NCI-H748 (cell line): ENCODE measurements around the gene ZNF211.
A peak's percentile ranks its signal among the peaks of the same experiment; 100 is the strongest.

ENCODE experiments used
- DNase-seq: peaks from one replicate; lab custom pipeline; 2025; ENCODE audit not compliant: unreplicated experiment; lab: John Stamatoyannopoulos, UW

ZNF211 gene

GRCh38 chr19:57655443-57655842, 22.5 kb downstream of the ZNF211 start:
- DNase-seq = no peak

GRCh38 chr19:57656346-57656745, 23.4 kb downstream of the ZNF211 start:
- no peak for DNase-seq

DNA sequence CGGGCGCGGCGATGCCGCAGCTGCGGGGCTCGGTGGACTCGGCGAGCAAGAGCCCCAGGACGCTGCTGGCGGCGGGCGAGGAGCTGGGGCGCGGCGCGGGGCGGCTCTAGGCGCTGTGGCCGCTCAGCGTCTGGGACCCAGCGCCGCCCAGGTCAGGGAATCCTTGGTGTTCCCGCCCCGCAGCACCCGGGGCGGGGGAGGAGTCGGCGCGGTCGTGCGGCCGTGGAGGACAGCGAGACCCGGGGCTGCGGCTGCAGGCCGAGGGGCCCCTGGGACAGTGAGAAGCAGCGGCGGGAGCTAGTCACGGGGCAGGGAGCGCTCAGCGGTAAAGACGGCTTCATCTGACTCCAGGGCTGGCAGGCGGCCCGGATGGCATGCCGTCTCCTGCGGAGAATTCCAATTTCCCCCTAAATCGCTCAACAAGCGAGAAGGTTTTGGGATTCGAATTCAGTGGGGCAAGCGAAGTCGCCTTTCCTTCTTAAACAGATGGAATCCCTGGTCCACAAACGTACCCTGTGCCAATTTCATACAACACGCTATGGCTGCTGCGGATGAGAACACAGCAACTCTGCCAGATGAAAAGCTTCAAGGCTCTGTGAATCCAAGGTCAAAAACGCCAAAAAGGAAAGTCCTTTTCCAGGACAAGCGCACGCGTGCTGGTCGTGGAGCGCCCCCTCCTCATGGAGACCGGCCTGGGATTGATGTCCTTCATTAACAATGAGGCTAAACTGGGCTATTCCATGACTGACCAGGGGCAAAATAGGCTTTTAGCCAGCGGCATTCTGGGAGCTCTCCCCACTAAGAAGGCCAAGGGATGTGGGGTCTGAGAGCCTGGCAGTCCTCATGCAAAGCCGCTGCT, 31.5 kb downstream of the ZNF211 start:
- DNase-seq = peak; percentile 86

GRCh38 chr19:57665261-57665806, 32.4 kb downstream of the ZNF211 start:
- peak; percentile 54 for DNase-seq

GRCh38 chr19:57667228-57667627, 34.3 kb downstream of the ZNF211 start:
- no peak for DNase-seq

DNA sequence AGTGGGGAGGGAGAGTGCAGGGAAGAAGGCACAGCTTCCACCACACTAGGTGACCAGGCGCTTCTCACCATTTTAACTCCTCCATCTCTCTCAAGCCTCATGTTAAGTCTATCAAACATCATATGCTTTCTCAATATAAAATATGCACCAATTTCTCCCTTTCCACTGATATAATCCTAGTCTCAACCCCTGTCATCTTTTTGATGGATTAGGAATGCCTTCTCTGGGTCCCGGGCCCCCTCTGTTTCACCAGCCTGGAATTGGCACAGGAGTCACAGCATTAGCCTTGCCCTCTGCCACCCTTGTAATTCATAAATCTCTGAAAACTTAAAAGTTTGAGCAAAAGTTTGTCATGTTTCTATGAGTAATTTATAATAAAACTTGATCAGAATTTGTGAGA, 35.7 kb downstream of the ZNF211 start, which contains the start of gene ZSCAN4:
Gene ZSCAN4 (plus strand): TSS at position 301 of the 400 bp plus-strand sequence. CDS start 7,211 bp downstream, outside the sequence.
- no peak for DNase-seq

DNA sequence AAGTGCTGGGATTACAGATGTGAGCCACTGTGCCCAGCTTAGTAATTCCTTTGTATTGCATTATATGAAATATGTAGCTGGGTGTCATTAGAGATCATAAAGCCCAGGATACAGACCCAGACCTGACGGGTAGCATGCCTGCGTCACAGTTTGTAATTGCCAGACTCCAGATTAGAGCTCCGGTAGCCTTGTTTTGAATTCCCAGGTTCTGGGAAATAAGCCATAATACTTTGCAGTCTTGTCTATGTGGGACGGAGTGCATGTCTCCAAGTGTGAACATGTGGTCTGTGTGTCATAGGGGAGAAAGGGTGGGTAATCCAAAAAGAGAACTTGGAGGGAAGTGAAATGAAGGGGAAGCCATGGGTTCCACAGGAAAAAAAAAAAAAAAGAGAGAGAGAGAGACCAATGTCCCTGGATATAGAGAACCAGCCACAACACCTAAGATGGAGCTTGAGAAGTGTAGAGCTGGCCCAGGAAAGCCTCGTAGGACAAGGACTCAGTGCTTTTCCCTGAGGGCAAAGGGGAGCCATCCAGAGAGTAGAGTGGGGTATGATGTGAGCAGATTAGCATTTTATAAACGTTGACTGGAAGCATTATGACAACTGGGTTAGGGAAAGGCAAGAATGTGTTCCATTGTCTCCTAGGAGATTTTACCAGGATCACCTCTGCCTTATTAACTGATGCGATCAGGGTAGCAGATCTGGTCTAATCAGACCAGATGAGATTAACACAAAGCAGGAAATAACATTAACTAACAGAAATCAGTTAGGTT, 38.3 kb downstream of the ZNF211 start:
- no peak for DNase-seq

GRCh38 chr19:57672466-57672865, 39.5 kb downstream of the ZNF211 start:
- no peak for DNase-seq

- no peak for DNase-seq
Observed at GRCh38 chr19:57675881-57676280, 42.9 kb downstream of the ZNF211 start.

GRCh38 chr19:57682226-57682766, 49.3 kb downstream of the ZNF211 start:
- DNase-seq = no peak

- DNase-seq = no peak
Observed at GRCh38 chr19:57686727-57687126, 53.8 kb downstream of the ZNF211 start.

DNA sequence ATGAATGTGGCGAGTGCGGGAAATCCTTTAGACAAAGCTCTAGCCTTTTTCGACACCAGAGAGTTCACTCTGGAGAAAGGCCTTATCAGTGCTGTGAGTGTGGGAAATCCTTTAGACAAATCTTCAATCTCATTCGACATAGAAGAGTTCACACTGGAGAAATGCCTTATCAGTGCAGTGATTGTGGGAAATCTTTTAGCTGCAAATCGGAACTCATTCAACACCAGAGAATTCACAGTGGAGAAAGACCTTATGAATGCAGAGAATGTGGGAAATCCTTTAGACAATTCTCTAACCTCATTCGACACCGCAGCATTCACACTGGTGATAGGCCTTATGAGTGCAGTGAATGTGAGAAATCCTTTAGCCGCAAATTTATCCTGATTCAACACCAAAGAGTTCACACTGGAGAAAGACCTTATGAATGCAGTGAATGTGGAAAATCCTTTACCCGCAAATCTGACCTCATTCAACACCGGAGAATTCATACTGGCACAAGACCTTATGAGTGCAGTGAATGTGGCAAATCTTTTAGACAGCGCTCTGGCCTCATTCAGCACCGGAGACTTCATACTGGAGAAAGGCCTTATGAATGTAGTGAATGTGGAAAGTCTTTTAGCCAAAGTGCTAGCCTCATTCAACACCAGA, 54.5 kb downstream of the ZNF211 start:
- no peak for DNase-seq

GRCh38 chr19:57688011-57688763, 55.2 kb downstream of the ZNF211 start:
- no peak for DNase-seq

GRCh38 chr19:57689750-57690149, 56.8 kb downstream of the ZNF211 start:
- DNase-seq = no peak
